DMS79 (cell line): ENCODE measurements around the gene AGPAT2.

ENCODE experiments used
- DNase-seq: peaks from one replicate; lab custom pipeline; 2025; lab: John Stamatoyannopoulos, UW

Gene AGPAT2

DNA sequence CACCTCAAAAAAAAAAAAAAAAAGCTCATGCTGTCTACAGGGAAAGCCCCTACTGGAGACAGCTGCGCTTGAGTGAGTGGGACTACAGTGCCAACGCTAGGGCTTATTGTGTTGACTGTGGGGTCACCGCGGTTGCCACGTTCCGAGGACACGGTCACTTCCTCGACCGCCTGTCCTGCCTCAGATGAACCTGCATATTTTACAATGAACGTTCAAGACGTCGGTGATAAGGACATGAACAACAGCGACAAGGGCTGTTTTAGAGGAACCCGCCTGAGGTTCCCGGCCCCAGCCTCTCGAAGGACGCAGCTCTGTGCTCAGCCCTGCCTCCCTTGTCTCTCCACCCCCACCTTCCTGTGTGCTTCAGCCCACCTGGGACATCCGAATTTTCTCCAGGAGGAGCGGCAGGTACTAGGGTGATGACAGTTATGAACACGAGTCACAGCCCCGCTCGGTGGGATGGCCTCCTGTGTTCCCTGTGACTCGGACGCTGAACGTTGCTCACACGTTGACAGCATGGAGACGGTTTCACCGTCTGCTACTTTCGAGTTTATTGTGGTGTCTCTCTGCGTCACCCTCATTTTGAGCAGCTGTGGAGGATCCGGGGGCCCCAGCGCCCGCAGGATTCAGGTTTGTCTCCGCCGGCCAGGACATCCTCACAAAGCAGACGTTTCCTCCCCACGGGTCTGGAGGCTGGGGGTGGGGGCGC is 13.9 kb upstream of the AGPAT2 start:
- DNase-seq: no peak

DNA sequence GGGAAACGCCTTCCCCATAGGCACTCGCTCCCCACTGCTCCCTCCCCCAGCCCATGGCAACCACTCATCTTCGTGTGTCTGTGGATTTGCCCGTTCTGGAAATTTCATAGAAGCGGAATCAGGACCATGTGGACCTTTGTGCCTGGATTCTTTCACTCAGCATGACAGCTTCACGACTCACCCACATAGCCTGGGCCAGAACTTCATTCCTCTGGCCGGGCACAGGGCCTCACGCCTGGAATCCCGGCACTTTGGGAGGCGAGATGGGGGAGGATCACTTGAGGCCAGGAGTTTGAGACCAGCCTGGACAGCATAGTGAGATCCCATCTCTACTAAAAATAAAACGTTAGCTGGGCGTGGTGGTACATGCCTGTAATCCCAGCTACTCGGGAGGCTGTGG is 13.0 kb upstream of the AGPAT2 start:
- no peak for DNase-seq

DNA sequence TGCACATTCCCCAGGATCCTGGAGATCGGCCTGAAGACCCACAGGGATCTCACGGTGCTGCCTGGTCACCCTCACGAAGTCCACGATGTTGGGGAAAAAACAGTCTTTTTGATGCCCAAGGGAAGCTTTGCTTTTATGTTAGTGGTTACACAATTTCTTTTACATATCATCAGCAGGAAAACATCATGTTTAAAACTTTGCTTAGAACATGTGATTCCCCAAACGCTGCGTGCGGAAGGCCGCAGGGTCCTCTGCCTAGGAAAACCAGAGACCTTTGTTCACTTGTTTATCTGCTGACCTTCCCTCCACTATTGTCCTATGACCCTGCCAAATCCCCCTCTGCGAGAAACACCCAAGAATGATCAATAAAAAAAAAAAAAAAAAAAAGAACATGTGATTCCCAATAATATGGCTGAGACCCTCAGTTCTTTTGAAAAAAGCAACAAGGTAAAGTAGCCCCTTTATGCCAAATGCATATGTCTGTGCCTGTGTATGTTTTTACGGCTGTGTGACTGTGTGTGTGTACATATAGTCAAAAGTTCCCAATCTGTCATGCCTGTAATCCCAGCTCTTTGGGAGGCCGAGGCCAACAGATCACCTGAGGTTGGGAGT is 11.5 kb upstream of the AGPAT2 start:
- no peak for DNase-seq

DNA sequence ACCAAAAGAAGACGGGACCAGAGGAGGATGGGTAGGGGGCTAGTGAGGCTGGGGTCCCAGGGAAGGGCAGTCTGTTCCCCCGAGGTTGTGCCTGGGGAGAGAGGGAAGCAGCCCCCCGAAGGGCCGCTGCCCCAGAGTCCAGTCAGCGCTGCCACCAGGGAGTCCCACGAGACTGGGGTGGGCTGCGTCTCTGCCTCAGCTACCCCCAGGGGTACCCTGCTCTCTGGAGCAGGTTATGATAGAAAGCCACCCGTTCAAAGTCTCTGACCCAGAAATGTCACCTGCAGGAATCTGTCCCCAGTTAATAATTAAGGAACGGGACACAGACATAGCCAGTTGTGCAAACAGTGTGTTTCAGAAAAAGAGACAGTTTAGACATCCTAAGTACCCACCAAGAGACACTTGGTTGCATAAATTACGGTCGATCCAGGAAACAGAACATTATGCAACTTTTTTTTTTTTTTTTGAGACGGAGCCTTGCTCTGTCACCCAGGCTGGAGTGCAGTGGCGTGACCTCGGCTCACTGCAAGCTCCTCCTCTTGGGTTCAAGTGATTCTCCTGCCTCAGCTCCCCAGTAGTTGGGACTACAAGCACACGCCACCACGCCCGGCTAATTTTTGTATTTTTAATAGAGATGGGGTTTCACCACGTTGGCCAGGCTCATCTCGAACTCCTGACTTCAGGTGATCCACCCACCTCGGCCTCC is 10.7 kb upstream of the AGPAT2 start:
- no peak for DNase-seq

DNA sequence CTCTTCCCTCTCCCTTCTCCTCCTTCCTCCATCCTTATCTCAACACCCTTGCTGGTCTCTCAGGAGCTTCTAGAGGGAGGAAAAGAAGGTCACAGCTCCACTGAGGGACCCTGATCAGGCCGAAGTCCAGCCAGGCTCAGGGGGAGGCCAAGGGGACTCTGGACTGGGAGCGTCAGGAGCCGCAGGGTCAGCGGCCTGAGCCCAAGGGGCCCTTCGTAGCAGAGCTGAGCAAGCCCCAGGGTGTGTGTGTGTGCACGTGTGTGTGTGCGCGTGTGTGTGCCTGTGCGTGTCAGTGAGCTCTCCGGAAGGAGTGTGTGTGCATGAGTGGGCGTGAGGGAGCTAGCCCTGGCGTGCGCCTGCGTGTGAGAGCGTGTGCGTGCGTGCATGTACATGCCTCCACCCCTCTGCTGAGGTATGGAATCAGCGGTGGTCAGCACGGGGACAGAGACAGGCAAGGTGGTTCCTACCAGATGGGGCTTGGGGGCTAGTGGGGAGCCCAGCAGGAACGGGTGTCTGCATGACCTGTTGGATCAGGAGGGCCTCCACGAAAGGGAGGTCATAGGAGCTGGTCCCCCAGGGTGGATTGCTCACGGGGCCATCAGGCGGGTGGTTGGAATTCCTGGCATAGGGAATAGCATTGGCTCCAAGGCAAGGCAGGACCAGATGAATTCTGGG is 10.0 kb upstream of the AGPAT2 start:
- DNase-seq: no peak

DNA sequence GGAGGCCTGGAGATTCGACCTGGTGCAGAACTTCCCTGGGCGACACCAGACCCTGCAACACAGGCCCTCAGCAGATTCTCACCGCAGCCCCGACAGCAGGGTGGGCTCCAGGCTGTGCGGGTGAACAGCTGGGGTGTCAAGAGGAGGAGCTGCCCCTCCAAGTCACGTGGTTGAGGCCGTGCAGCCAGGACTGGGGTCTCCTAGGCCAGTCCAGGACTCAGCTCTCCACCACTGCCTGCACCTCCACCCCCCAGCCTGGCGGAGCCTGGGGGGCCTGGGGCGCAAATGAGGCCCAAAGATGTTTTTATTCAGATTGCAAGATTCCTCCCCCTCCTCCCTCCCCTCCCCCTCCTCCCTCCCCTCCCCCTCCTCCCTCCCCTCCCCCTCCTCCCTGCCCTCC is 9.2 kb upstream of the AGPAT2 start:
- DNase-seq: no peak

DNA sequence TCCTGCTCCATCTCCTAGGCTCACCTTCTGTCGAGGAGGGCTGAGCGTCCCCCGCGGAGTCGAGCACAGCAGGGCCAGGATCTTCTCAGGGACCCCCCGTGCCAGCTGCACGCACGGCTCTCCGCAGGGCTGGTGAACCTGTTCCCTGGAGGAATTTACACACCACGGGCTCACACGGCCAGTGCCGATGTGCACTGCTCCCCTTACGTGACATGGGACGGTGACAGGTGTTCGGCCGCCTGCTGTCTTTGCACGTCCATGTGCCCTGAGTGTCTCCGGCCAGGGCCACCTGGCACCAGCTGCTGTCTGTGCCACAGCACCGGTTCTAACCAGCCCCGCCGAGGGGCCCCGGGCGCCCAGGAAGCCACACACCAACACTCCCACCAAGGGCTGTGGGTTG is 8.7 kb upstream of the AGPAT2 start:
- peak; percentile 71 for DNase-seq

DNA sequence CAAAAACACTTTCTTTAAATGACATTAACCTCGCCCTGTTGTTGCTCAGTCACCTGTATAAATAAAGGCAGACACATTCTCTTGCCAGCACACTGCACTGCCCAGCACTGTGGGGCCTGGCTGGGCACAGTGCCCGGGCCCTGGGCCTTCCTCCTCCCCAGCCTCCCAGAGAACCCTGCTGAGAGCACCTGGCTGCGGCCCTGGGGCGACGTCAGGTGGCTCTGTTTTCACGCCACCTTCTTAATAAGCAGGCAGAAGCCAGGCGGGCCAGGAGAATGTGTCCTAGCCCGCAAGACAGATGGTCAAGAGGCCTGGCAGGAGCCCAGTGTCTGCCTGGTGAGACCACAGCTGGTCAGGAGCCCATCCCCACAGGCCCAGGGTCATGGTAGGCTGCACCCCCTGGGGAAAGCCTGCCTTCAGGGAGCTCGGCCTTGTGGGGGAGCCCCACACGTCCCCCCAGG is 8.2 kb upstream of the AGPAT2 start:
- DNase-seq: peak; percentile 90

DNA sequence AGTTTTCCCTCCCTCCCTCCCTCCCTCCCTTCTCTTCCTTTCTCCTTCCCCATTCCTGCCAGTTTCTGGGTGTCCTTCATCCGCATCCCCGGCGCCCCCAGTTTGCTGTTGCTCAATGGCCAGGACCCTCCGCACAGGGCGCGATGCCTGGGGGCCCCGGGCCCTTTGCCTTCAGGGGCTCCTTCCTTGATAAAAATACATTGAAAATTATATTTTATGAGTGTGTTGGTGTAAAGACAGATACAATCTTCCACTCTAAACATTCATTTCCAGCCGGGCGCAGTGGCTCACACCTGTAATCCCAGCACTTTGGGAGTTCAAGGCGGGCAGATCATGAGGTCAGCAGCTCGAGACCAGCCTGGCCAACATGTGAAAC is 7.6 kb upstream of the AGPAT2 start:
- no peak for DNase-seq

DNA sequence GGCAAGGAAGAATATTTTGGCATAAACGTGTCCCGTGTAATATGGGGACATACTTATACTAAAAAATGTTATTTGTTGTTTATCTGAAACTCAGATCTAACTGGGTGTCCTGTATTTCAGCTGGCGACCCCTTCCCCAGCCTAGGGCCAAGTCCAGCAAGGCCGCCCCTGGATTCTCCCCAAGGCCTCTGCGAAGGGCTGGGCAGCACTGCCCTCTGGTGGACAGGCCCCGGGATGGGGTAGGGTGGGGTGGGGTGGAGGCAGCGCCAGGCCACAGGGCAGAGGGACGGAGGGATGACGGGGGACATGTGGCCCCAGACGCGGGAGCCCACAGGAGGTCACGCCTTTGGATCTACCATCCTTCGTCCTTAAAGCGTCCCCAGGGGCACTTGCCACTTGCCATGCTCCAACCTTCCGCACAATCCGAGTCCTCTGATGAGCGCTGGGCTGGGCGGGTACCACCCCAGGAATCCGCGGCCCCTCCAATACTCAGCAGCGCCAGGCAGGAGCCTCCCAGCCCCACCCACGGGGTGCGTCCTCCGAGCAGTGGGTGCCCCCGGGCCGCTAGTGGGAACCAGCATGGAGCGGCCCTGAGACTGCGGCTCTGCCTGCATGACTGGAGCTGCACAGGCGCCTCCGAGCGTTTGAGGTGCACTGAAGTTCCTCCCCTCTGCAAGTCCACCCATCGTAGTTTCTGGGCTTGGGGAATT is 7.1 kb upstream of the AGPAT2 start:
- DNase-seq: peak; percentile 30

DNA sequence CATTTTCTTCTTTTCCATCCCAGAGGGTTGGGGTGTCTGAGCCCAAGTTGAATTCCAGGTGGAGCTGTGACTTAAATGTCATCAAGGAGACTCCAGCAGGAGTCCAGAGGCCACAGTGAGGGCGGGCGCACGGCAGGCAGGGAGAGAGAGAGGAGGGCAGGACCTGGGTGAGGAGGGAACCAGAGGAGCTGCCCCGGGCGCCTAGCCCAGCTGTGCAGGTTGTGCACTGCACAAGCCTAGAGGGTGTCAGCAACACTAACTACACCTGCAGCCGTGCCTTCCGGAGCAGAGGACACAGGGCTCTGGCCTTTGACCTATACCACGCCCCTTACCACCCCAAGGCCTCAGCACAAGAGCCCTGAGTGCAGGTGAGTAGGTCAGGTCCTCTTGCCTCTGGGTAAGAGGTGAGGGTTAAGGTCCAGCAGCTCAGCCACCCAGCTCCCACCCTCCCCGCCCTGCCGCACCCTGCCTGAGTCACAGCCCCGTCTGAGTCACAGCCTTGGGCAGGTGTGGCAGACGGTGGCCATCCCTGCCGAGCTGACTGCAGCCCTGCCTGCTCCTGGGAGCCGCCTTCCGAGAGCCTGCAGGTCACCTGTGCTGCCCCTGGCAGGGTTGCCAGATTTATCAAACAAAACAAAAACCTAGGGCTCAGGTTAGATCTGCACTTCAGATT is 6.4 kb upstream of the AGPAT2 start:
- no peak for DNase-seq

DNA sequence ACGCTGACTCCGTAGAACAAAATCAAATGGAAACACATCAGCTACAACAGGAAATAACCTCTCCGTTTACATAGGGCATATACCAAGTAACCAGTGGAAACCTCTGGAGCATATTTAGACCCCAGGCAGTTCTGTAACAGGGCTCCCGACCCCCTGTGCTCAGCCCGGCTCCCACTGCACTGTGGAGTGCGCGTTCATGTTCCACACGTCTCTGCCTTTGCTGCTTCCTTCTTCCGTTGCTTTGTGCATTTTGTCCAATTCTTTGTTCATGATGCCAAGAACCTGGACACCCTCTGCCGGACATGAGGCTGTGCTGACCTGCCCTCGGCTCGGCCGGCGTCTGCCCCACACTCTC is 5.9 kb upstream of the AGPAT2 start:
- no peak for DNase-seq

DNA sequence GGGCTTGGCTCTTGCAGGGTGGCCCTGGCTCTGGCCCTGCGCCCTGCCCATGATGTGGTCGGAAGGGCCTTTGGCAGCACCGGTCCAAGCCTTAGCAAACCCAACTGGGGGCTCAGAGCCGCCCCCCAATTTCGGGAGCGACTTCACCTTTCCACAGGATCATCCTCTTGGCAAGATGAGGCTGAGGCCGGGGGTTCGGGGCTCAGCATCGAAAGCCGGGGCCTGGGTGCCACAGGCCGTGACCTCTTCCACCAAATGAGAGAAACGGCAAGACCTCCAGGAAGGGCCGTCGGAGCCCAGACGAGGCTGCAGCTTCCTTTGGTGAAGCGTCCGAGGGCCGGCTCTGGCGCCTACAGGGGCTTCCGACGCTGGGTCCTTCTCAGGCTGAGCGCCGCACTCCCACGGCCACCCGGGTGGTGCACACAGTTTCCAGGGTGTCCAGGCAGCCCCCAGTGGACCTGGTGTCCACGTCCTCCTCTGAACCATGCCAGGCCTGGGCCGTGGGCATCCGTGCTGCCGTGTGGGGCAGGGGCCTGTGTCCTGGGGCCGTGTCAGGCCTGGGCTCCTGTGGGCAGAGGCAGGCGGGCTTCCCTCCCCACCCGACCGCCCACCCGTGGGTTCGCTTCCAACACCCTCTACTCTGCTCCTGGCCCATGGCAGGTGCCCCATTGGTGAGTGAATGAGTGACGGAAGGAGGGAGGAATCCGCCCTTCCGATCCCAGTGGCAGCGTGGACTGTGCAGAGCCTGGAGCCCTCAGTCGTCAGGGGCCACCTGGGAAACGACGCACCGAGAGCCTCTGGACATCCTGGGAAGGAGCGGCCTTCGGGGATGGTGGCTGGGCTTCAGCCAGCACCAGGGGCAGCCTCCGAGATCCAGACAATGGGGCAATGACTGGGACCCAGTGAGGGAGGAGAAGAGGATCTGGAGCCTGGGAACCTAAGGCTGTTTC is 5.2 kb upstream of the AGPAT2 start:
- DNase-seq: no peak

DNA sequence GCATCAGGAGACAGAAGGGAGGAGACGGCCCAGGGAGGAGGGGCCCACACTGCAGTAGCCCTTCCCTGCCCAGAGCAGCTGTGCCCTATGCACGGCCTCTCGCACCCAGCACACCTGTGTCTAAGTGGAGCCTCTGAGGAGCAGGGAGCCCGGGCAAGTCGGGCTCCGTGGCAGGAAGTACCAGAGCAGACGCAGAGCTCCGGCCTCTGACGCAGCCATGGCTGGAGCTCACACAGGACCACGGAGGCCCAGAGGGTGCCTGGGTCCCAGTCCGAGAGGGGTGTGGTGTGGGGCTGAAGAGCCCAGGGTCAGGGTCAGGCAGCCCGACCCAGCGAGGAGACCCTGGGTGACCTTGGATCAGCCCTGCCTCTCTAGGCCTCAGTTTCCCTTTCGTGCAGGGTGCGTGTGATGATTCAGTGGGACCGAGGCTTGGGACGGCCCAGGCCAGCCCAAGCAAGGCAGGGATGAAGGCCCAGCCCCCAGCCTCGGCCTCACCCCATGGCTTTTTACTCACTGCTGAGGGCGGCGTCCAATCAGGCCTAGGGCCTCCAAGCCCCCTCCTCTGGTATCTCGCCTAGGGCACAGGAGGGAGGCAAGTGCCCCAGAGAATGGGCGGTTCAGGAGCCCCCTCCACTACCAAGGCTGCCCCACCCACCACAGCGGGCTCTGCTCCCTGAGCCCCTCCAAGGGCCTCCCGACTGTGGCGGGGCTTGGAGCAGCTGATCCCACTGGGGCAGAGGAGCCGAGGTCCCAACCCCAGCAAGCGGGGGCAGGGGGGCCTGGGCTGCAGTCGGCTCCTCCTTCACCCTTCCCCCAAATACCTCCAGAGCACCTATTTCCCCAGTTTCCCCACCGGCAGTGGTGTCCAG is 4.3 kb upstream of the AGPAT2 start:
- no peak for DNase-seq

DNA sequence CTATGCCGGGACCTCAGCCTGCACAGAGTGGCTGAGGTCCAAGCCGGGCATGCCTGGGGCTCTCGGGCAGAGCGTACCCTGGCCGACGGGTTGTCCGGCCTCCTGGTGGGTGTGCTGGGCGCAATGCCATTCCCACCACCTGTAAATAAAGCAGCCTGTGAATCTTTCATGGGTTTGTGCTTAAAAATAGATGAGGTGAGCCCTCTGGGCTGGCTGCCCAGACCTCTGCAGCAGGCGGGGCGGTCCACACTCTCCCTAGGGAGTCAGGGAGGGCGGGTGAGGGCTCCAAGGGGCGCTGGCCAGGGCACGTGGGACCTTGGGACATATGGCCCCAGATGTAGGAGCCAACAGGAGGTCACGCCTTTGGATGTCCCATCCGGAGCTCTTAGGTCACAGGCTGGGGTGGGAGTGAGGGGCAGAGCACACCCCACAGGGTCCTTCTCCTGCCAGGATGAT is 3.6 kb upstream of the AGPAT2 start:
- DNase-seq: peak; percentile 11

DNA sequence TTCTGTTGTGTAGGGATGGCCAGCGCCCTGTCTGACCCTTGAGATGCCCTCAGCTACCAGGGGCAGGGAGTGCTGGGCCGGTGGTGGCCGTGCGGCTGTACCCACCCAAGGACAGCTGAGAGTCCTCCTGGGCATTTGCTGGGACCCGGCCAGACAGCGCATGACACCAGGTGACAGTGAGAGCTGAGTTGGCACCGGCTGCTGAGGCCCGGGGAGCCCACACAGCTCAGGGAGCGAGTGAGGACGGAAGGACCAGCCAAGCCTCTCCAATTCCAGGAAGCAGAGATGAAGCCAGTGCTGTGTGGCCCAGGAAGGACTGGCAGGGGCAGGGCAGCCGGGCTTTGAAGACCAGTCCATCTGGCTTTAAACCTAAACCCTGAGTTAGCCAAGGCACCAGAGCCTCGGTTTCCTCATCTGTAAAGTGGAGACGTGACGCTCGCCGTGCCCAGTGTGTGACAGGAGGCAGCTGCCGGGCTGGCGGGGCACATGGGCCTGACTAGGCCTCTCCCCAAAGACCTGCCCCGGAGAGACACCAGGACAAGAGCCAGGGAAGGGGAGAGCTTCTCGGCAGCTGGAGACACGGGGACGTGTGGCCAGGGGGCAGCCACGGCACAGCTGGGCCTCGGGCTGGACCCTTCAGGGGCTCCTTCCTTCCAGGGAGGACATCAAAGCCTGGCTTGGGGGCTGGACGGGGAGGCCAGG is 3.0 kb upstream of the AGPAT2 start:
- DNase-seq: no peak

DNA sequence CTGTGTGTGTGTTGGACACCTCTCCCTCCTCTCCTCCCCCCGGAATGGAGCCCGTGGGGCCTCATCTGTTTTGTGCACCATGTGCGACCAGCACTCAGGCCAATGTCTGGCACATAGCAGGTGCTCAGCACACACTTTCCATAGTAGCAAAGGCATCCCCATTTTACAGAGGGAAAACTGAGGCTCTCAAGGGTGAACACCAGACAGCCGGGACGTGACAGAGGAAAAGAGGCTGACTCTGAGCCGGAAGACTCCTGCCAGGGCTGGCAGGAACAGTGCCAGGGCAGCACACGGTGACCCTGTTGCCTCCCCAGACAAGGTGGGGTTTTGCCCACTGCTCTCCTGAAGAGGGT is 1.8 kb upstream of the AGPAT2 start:
- DNase-seq: no peak

DNA sequence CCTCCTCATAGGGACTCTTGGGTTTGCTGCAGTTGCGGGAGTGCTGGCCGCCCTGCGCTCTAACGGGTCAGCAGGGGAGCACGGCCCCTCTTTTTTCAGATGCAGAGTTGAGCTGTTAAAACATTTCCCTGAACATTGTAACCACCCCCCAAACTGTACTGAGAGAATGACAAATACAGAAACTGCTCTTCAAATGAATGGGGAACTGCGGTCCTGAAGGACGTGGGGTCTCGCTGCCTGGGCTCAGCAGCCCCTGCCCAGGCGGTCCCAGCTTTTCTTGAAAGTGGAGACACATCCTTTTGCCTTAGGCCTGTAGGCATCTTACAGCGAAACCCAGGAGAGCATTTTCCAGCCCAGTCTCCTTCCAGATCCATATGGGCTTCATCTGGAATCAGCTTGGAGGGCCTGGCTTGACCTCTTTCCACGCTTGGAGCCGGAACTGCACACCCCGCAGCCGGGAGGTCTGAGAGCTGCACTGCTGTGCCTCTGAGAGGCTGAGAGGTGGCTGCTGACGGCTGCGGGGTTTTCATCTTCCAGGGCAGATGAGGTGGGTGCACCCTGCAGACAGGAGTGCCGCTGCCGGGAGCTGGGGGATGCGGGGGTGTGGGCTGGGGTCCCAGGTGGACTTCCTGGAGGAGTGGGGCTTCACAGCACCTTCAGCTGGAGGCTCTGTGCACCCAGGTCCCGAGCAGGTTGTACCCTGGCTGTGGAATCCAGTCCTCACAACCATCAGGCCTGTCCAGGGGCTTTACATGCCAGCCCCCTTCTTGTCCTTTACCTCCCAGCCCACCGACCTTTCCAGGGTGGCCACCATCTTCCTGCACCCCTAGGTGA is 1.2 kb upstream of the AGPAT2 start:
- DNase-seq: no peak
